Measurements from ENCODE around the gene MMP15. TPM values are rescaled to one million over a fixed set of nuclear protein-coding genes. Genes with fewer than 3 reads are reported as not detected.
"Not testable (repeated sequence)": the region's sequence is repeated elsewhere in the genome, so short reads cannot be mapped to it uniquely, and the experiment has no call there.

MMP15 gene
- polyA plus RNA-seq, 1 experiment, result 0.60 TPM

GRCh38 chr16:58094026-58094425, 68.5 kb downstream of the MMP15 start:
- peaks cover 18% of the 10 kb centered on the region for H3K27me3 ChIP-seq (ENCODE audit: control insufficient read depth, insufficient read depth, low read length)
- no peaks in the 10 kb centered on the region for H3K9me3 ChIP-seq (ENCODE audit: control insufficient read depth, insufficient read depth, low read length)
- no peak overlapping the region for H3K27ac ChIP-seq (ENCODE audit: low read depth, low read length)
- ChIA-PET POLR2A (no interaction called here), CTCF (no interaction called here)
- H3K4me3 ChIP-seq (ENCODE audit: low read depth, low read length), result no peak overlapping the region
- no peak for DNase-seq (ENCODE audit: low read depth, low spot score)
- TF ChIP-seq CTCF (IDR thresholded peaks at IDR 0.05; ENCODE audit: low read depth, low read length), result no peak

GRCh38 chr16:58094791-58095574, 69.4 kb downstream of the MMP15 start:
- no peak for DNase-seq (ENCODE audit: low read depth, low spot score)
- CTCF ChIA-PET, result interaction anchor here (0.6 kb wide), 1 partner anchor 83 kb away, joined by 3 read pairs; no protein-coding TSS in a partner anchor
- POLR2A ChIA-PET, result no interaction called here
- Histone ChIP-seq H3K27ac (ENCODE audit: low read depth, low read length) (no peak overlapping the region), H3K9me3 (ENCODE audit: control insufficient read depth, insufficient read depth, low read length) (no peaks in the 10 kb centered on the region), H3K27me3 (ENCODE audit: control insufficient read depth, insufficient read depth, low read length) (peaks cover 22% of the 10 kb centered on the region), H3K4me3 (ENCODE audit: low read depth, low read length) (no peak overlapping the region)
- TF ChIP-seq CTCF (IDR thresholded peaks at IDR 0.05; ENCODE audit: low read depth, low read length), result no peak

GRCh38 chr16:58095575-58095960, 70.0 kb downstream of the MMP15 start:
- CTCF ChIA-PET, result interaction anchor here (0.6 to 1.3 kb wide), 2 partner anchors 15 to 82 kb away, joined by 3 read pairs; no protein-coding TSS in a partner anchor
- POLR2A ChIA-PET, result not testable (repeated sequence)
- peaks cover 27% of the 10 kb centered on the region for H3K27me3 ChIP-seq (ENCODE audit: control insufficient read depth, insufficient read depth, low read length)

GRCh38 chr16:58096249-58096648, 70.7 kb downstream of the MMP15 start:
- Histone ChIP-seq H3K27ac (ENCODE audit: low read depth, low read length) (no peak overlapping the region), H3K4me3 (ENCODE audit: low read depth, low read length) (no peak overlapping the region), H3K27me3 (ENCODE audit: control insufficient read depth, insufficient read depth, low read length) (peaks cover 27% of the 10 kb centered on the region), H3K9me3 (ENCODE audit: control insufficient read depth, insufficient read depth, low read length) (no peaks in the 10 kb centered on the region)
- no peak for DNase-seq (ENCODE audit: low read depth, low spot score)
- ChIA-PET POLR2A (no interaction called here), CTCF (interaction anchor here (0.6 to 1.9 kb wide), 4 partner anchors 11 to 110 kb away, joined by 3 to 6 read pairs (median 3); no protein-coding TSS in a partner anchor)
- TF ChIP-seq CTCF (IDR thresholded peaks at IDR 0.05; ENCODE audit: low read depth, low read length), result no peak

More at GRCh38 chr16:58095575-58095960, 70.0 kb downstream of the MMP15 start:
- H3K4me3 ChIP-seq (ENCODE audit: low read depth, low read length); DNase-seq (ENCODE audit: low read depth, low spot score); H3K9me3 ChIP-seq (ENCODE audit: control insufficient read depth, insufficient read depth, low read length); H3K27ac ChIP-seq (ENCODE audit: low read depth, low read length): not testable (repeated sequence)

Small RNA genes within 50 kb of the gene (small RNA-seq; reads per million reads assigned to genes)
- gene RF00019 (ENCODE audit: insufficient read length, low read depth), result not detected

Other genes starting within 250 kb of the MMP15 start
- gene KIFC3, start 223.3 kb upstream of the MMP15 start, polyA plus RNA-seq (2011; rRNA removed), result 24.4 and 31.2 TPM in 2 replicates
- gene CNGB1, start 54.6 kb upstream of the MMP15 start, polyA plus RNA-seq (2011; rRNA removed), result not detected in 2 replicates
- gene ZNF319, start 25.1 kb upstream of the MMP15 start, polyA plus RNA-seq (2011; rRNA removed), result 4.7 and 5.8 TPM in 2 replicates
- gene USB1, start 24.3 kb upstream of the MMP15 start, polyA plus RNA-seq (2011; rRNA removed), result 48.7 and 57.9 TPM in 2 replicates
- gene CFAP20, start 103.6 kb downstream of the MMP15 start, polyA plus RNA-seq (2011; rRNA removed), result 35.7 and 36.3 TPM in 2 replicates
- 43.8 and 48.8 TPM in 2 replicates for gene CSNK2A2, start 172.4 kb downstream of the MMP15 start, polyA plus RNA-seq (2011; rRNA removed)